GM19438 (cell line): ENCODE measurements around the gene ANKRD16.
"Not testable (repeated sequence)": the region's sequence is repeated elsewhere in the genome, so short reads cannot be mapped to it uniquely, and the experiment has no call there.

Experiments
- ATAC-seq: cut with Tn5 transposase; IDR thresholded peaks from one replicate; pipeline ENCODE4 v1.9.1; 2021; ENCODE audit warnings: low read depth; ENCODE audit not compliant: unreplicated experiment

The ANKRD16 gene

GRCh38 chr10:5840314-5841307 lies 49.1 kb downstream of the ANKRD16 start:
- peak; percentile 86 for ATAC-seq

- not testable (repeated sequence) for ATAC-seq
Observed at GRCh38 chr10:5836181-5836580, 53.5 kb downstream of the ANKRD16 start.

GRCh38 chr10:5835446-5836095 lies 54.1 kb downstream of the ANKRD16 start:
- no peak for ATAC-seq

GRCh38 chr10:5833814-5834213 lies 55.9 kb downstream of the ANKRD16 start:
- ATAC-seq: no peak

GRCh38 chr10:5832946-5833345 lies 56.7 kb downstream of the ANKRD16 start:
- no peak for ATAC-seq

GRCh38 chr10:5831446-5831782 lies 58.3 kb downstream of the ANKRD16 start:
- no peak for ATAC-seq

- no peak for ATAC-seq
Observed at GRCh38 chr10:5830629-5831445, 58.9 kb downstream of the ANKRD16 start.

GRCh38 chr10:5829267-5829666 lies 60.4 kb downstream of the ANKRD16 start:
- ATAC-seq: no peak

- no peak for ATAC-seq
Observed at GRCh38 chr10:5828725-5829124, 61.0 kb downstream of the ANKRD16 start.

GRCh38 chr10:5827841-5828240 lies 61.9 kb downstream of the ANKRD16 start:
- no peak for ATAC-seq

GRCh38 chr10:5826511-5826910 lies 63.2 kb downstream of the ANKRD16 start:
- not testable (repeated sequence) for ATAC-seq

GRCh38 chr10:5818894-5819293 lies 70.8 kb downstream of the ANKRD16 start:
- ATAC-seq: no peak

GRCh38 chr10:5818048-5818331 lies 71.7 kb downstream of the ANKRD16 start:
- ATAC-seq: no peak

- no peak for ATAC-seq
Observed at GRCh38 chr10:5817322-5818047, 72.2 kb downstream of the ANKRD16 start.

- ATAC-seq: no peak
Observed at GRCh38 chr10:5816170-5816569, 73.5 kb downstream of the ANKRD16 start.

- ATAC-seq: no peak
Observed at GRCh38 chr10:5814110-5815107, 75.3 kb downstream of the ANKRD16 start.

GRCh38 chr10:5813341-5814109 lies 76.2 kb downstream of the ANKRD16 start, which contains the start of gene GDI2:
Gene GDI2 (minus strand): TSS chr10:5813434. CDS start chr10:5813258, 176 bp downstream.
- ATAC-seq: peak; percentile 68

- peak; percentile 21 for ATAC-seq
Observed at GRCh38 chr10:5813091-5813340, 76.7 kb downstream of the ANKRD16 start.
